Stomach (tissue), 9 donors: ENCODE measurements around the gene FGGY. TPM values are rescaled to one million over a fixed set of nuclear protein-coding genes. Genes with fewer than 3 reads are reported as not detected.

Experiments used
- DNase-seq, 2 donors: peaks; one replicate each; pipeline versions ENCODE4 v3.0.0 to v3.0.0-alpha.2; 2013 to 2019
- H3K27ac ChIP-seq, 5 donors: fragments of 200-600 bp in 4 of 5; sonication (generic) in 4 of 5; one replicate each; pipeline ENCODE4 v1.5.1; 2013 to 2019; ENCODE audit warnings: mild to moderate bottlenecking in 1 of 5, moderate library complexity in 1 of 5
- H3K27me3 ChIP-seq, 3 donors: fragments of 200-600 bp; sonication (generic); one replicate each; pipeline ENCODE4 v1.5.1; 2017 to 2019; ENCODE audit warnings: mixed run types in 1 of 3
- H3K36me3 ChIP-seq, 4 donors: fragments of 200-600 bp; sonication (generic); 1 replicate in 3 of 4; 2 replicates in 1 of 4; pipeline ENCODE4 v1.5.1; 2016 to 2019
- H3K4me1 ChIP-seq, 4 donors: fragments of 200-600 bp; sonication (generic); one replicate each; pipeline ENCODE4 v1.5.1; 2016 to 2019
- H3K4me3 ChIP-seq, 4 donors: fragments of 200-600 bp; sonication (generic) in 3 of 4; one replicate each; pipeline ENCODE4 v1.5.1; 2016 to 2019; ENCODE audit warnings: mild to moderate bottlenecking in 1 of 4
- H3K9me3 ChIP-seq, 4 donors: fragments of 200-600 bp; sonication (generic); one replicate each; pipeline ENCODE4 v1.5.1; 2016 to 2019
- CTCF ChIP-seq, 7 experiments: fragments of 450-650 bp in 4 of 7; fragments of 200-600 bp in 3 of 7; sonication (generic) in 3 of 7; IDR thresholded peaks; one replicate each; pipeline ENCODE4 v1.5.1; 2016 to 2019; ENCODE audit warnings: antibody characterized with exemption in 7 of 7, control low read depth in 2 of 7, mild to moderate bottlenecking in 1 of 7
- EP300 ChIP-seq: sonication (generic); formaldehyde crosslinking; IDR thresholded peaks from one replicate; pipeline ENCODE4 v1.6.1; 2017; ENCODE audit warnings: antibody characterized with exemption
- POLR2A ChIP-seq, 4 donors: fragments of 450-650 bp; IDR thresholded peaks; one replicate each; pipeline ENCODE4 v1.6.1; 2016; ENCODE audit warnings: antibody characterized with exemption in 4 of 4, control low read depth in 2 of 4, mild to moderate bottlenecking in 1 of 4, moderate library complexity in 1 of 4
- POLR2AphosphoS5 ChIP-seq, 3 donors: sonication (generic); formaldehyde crosslinking; IDR thresholded peaks; one replicate each; pipeline ENCODE4 v1.6.1; 2016; ENCODE audit warnings: antibody characterized with exemption in 3 of 3
- WGBS, 5 donors: extraction: QIAGEN DNeasy Blood & Tissue Kit in 3 of 5; methylation state at CpG; one replicate each; pipeline versions ENCODE4 v1.1.5 to v1.1.7; 2013 to 2018; 5-methylcytosine and 5-hydroxymethylcytosine counted together
- intact Hi-C: fragments of 100-400 bp; cut with DNase I; formaldehyde crosslinking; loops from one replicate; pipeline ENCODE4 v1.15.1; 2023; ENCODE audit warnings: low total_unique reads
- polyA plus RNA-seq, 3 donors: library from polyadenylated mRNA; stranded (reverse); fragments of 200-250 nt; gene quantifications; one replicate each; pipeline ENCODE4 v1.2.3, GENCODE V29; 2013
- total RNA-seq, 5 donors: library from RNA; depleted of rRNA; stranded (reverse); fragments of >200 nt; gene quantifications; one replicate each; pipeline versions ENCODE4 v1.1.0 to v1.2.3, GENCODE V29; 2014 to 2016
- donor health status: healthy with polysubstance abuse.
- donor health status: Bipolar disorder and iron deficiency.
- donor health status: healthy.

Gene FGGY
- total and polyA plus RNA-seq, 8 donors = 6.2 to 40.6 (median 10.8) TPM

DNA sequence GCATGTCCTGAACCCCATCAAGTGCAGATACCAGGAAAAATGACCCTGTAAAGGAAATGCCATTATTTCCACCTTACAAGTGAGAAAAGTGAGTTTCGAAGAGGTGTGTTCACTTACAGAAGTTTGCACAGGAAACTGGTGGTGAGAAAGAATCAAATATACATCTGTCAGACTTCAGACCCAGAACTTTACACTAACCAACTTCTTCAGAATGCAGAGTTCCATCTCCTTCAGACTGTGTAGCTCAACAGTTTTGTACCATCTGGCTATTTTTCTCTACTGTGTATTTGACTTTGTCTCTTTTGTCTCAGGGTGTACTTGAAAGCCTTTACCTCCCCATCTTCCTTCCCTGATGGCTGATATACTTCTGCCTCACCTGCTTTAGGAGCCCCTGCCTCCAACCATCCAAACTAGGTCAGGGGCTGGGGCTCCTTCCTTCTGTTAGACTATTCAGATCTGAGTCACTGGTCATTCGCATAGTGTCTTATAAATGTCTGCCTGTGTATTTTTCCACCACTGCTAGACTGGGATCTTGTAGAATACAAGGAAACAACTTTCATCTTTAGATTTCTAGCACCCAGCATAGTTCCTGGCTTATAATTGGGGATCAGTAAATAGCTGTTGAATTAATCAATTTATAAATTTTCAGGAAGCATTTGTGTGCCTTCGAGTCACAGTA lies 247.9 kb downstream of the FGGY start:
- no peak for DNase-seq
- Histone ChIP-seq H3K4me3 (no peak overlapping the region), H3K36me3 (no peaks in the 10 kb centered on the region), H3K27me3 (no peaks in the 10 kb centered on the region), H3K27ac (no peak overlapping the region), H3K9me3 (no peaks in the 10 kb centered on the region), H3K4me1 (peaks cover 10 to 17% (median 14%) of the 10 kb centered on the region in 4 donors)
- TF ChIP-seq EP300 (no peak), CTCF (IDR thresholded peaks at IDR 0.05) (no peak), POLR2AphosphoS5 (IDR thresholded peaks at IDR 0.05) (no peak), POLR2A (IDR thresholded peaks at IDR 0.05) (no peak)
- intact Hi-C loops = no loop called here
- WGBS, 5 donors = 88 to 95% (median 94%) methylated on average over 3 of the region's 3 CpGs

- WGBS, 5 donors = 82 to 91% (median 88%) methylated on average over 2 of the region's 2 CpGs
- no peaks in the 10 kb centered on the region for H3K27me3 ChIP-seq
- H3K36me3 ChIP-seq = no peaks in the 10 kb centered on the region
- no peak overlapping the region for H3K27ac ChIP-seq
- H3K9me3 ChIP-seq = no peaks in the 10 kb centered on the region
- TF ChIP-seq EP300 = no peak
- TF ChIP-seq POLR2A (IDR thresholded peaks at IDR 0.05) = no peak
- TF ChIP-seq POLR2AphosphoS5 (IDR thresholded peaks at IDR 0.05) = no peak
- TF ChIP-seq CTCF (IDR thresholded peaks at IDR 0.05) = no peak
- DNase-seq = no peak
- no peak overlapping the region for H3K4me3 ChIP-seq
- intact Hi-C loops = no loop called here
- H3K4me1 ChIP-seq = peaks cover 10 to 27% (median 18%) of the 10 kb centered on the region in 4 donors
These were observed 248.9 kb downstream of the FGGY start for GRCh38 chr1:59545830-59546229.

DNA sequence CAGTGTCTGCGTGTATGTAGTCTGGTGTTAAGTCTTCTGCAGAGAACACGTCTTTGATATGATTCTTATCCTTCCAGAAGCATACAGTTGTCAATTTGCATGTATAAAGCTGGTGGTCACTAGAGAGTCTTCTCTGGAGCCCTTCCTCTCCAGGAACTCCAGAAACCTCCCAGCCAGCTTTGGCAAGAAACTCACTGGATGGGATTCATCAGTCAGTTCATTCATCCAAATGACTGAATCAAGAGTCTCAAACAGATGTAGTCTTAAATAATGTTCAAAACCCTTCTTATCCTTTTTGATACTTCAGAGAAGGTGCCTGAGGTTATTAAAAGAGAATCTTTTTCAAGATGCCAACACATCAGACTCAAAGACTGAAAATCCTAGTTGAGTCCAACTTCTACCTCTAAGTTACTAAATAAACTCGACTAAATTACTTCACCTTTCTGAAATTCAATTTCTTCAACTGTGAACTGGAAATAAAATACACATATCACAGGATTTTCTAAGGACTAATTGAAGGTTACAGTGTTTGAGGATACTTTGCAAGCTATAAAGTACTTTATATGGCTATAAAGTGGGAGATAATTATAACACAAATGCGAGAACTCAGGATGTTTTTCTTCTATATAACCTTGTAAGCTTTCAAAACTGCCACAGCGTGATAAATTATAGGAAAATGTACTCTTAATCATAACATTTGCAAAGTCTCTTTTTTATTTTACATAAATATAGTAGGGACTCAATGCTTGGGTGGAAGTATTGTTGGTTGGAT lies 252.4 kb downstream of the FGGY start:
- WGBS, 5 donors = 83 to 92% (median 85%) methylated on average over 5 of the region's 5 CpGs
- TF ChIP-seq POLR2A (IDR thresholded peaks at IDR 0.05) = no peak
- no peak for TF ChIP-seq EP300
- TF ChIP-seq CTCF (IDR thresholded peaks at IDR 0.05) = no peak
- no peak for TF ChIP-seq POLR2AphosphoS5 (IDR thresholded peaks at IDR 0.05)

DNA sequence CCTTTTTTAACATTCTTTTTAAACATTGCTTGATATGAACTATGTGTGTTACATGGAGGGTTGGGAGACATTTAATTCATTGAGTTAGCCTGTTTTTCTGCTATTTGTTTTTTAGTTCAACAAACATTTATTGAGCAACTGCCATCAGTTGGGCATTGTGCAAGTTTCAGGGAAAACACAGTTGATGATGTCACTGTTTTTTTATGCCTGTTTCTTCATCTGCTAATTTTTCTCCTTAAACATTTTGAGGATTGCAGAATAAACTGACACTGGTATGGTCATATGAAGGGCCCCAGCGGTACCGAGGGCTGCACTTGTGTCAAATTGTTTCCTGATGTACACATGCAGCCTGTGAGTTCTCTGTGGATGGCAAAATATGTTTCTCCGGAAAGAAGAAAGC lies 253.0 kb downstream of the FGGY start:
- Histone ChIP-seq H3K27me3 (no peaks in the 10 kb centered on the region), H3K9me3 (no peaks in the 10 kb centered on the region), H3K36me3 (no peaks in the 10 kb centered on the region), H3K4me3 (no peak overlapping the region), H3K4me1 (peaks cover 0 to 15% (median 8%) of the 10 kb centered on the region in 4 donors), H3K27ac (peak overlapping the region in 4 of 5 donors; percentile 34 to 81 (median 64))
- no peak for DNase-seq
- intact Hi-C loops = no loop called here
- WGBS, 5 donors = 48 to 81% (median 66%) methylated on average over 3 of the region's 3 CpGs
- TF ChIP-seq POLR2A (IDR thresholded peaks at IDR 0.05) (no peak), POLR2AphosphoS5 (IDR thresholded peaks at IDR 0.05) (peak in 2 of 3 donors; percentile 35 to 50), CTCF (IDR thresholded peaks at IDR 0.05) (no peak), EP300 (no peak)

More for the DNA sequence above, 252.4 kb downstream of the FGGY start:
- Histone ChIP-seq H3K4me1 (peaks cover 0 to 15% (median 8%) of the 10 kb centered on the region in 4 donors), H3K4me3 (no peak overlapping the region), H3K27me3 (no peaks in the 10 kb centered on the region), H3K9me3 (no peaks in the 10 kb centered on the region), H3K36me3 (no peaks in the 10 kb centered on the region), H3K27ac (peak overlapping the region in 4 of 5 donors; percentile 18 to 76 (median 44))
- DNase-seq = no peak
- intact Hi-C loops = no loop called here
